ENCODE data around the gene SLC25A13.

The SLC25A13 gene

GRCh38 chr7:96244244-96244991 lies 77.5 kb downstream of the SLC25A13 start:
- no peak for DNase-seq (ENCODE audit: low read depth, low spot score)

GRCh38 chr7:96243241-96243640 lies 78.7 kb downstream of the SLC25A13 start:
- no peak for DNase-seq (ENCODE audit: low read depth, low spot score)

- DNase-seq (ENCODE audit: low read depth, low spot score), result no peak
Measured at GRCh38 chr7:96241855-96242254, 80.0 kb downstream of the SLC25A13 start.

GRCh38 chr7:96238976-96239766 lies 82.7 kb downstream of the SLC25A13 start:
- no peak for DNase-seq (ENCODE audit: low read depth, low spot score)

GRCh38 chr7:96238474-96238873 lies 83.4 kb downstream of the SLC25A13 start:
- DNase-seq (ENCODE audit: low read depth, low spot score), result peak; percentile 22

GRCh38 chr7:96237040-96237439 lies 84.9 kb downstream of the SLC25A13 start:
- DNase-seq (ENCODE audit: low read depth, low spot score), result no peak

- DNase-seq (ENCODE audit: low read depth, low spot score), result no peak
Measured at GRCh38 chr7:96236198-96237039, 85.5 kb downstream of the SLC25A13 start.

- no peak for DNase-seq (ENCODE audit: low read depth, low spot score)
Measured at GRCh38 chr7:96235281-96235680, 86.6 kb downstream of the SLC25A13 start.

GRCh38 chr7:96233528-96234154 lies 88.3 kb downstream of the SLC25A13 start:
- DNase-seq (ENCODE audit: low read depth, low spot score), result no peak

GRCh38 chr7:96233084-96233483 lies 88.8 kb downstream of the SLC25A13 start:
- no peak for DNase-seq (ENCODE audit: low read depth, low spot score)

- no peak for DNase-seq (ENCODE audit: low read depth, low spot score)
Measured at GRCh38 chr7:96228760-96229159, 93.1 kb downstream of the SLC25A13 start.

- DNase-seq (ENCODE audit: low read depth, low spot score), result no peak
Measured at GRCh38 chr7:96225251-96225650, 96.6 kb downstream of the SLC25A13 start.

GRCh38 chr7:96224685-96225084 lies 97.2 kb downstream of the SLC25A13 start:
- peak; percentile 23 for DNase-seq (ENCODE audit: low read depth, low spot score)

GRCh38 chr7:96224073-96224472 lies 97.8 kb downstream of the SLC25A13 start:
- no peak for DNase-seq (ENCODE audit: low read depth, low spot score)

- DNase-seq (ENCODE audit: low read depth, low spot score), result no peak
Measured at GRCh38 chr7:96221888-96222287, 100.0 kb downstream of the SLC25A13 start.

- DNase-seq (ENCODE audit: low read depth, low spot score), result no peak
Measured at GRCh38 chr7:96219378-96220130, 102.3 kb downstream of the SLC25A13 start.

- no peak for DNase-seq (ENCODE audit: low read depth, low spot score)
Measured at GRCh38 chr7:96218664-96219243, 103.1 kb downstream of the SLC25A13 start.

GRCh38 chr7:96217147-96217546 lies 104.8 kb downstream of the SLC25A13 start:
- DNase-seq (ENCODE audit: low read depth, low spot score), result no peak

- no peak for DNase-seq (ENCODE audit: low read depth, low spot score)
Measured at GRCh38 chr7:96216373-96216772, 105.5 kb downstream of the SLC25A13 start.

- DNase-seq (ENCODE audit: low read depth, low spot score), result no peak
Measured at GRCh38 chr7:96212474-96212873, 109.4 kb downstream of the SLC25A13 start.

All from ELF-1 (cell line).